SK-N-SH (cell line): Measurements from ENCODE around the gene MYMK.

Experiments used
- CHD2 ChIP-seq: fragments of 150-350 bp; IDR thresholded peaks from 2 replicates; pipeline ENCODE4 v1.6.1; 2018; ENCODE audit warnings: low read length; ENCODE audit not compliant: partially characterized antibody
- EP300 ChIP-seq, 2 experiments: IDR thresholded peaks; 2 replicates each; pipeline versions ENCODE4 v1.4.0 to v1.6.1; 2012; ENCODE audit warnings: borderline replicate concordance in 1 of 2, low read depth in 1 of 2, low read length in 1 of 2
- EZH2phosphoT487 ChIP-seq: fragments of 200-600 bp; sonication (generic); IDR thresholded peaks from 2 replicates; pipeline ENCODE4 v1.6.1; 2017; ENCODE audit warnings: low read depth, mixed run types, mild to moderate bottlenecking, antibody characterized with exemption, moderate library complexity, borderline replicate concordance
- FOXM1 ChIP-seq: IDR thresholded peaks from 2 replicates; pipeline ENCODE4 v1.4.0; 2012; ENCODE audit warnings: low read depth, mild to moderate bottlenecking
- JUND ChIP-seq: IDR thresholded peaks from 2 replicates; pipeline ENCODE4 v1.4.0; 2012
- POLR2AphosphoS5 ChIP-seq: IDR thresholded peaks from 2 replicates; pipeline ENCODE4 v1.6.1; 2012; ENCODE audit warnings: low read depth, low read length
- RCOR1 ChIP-seq: fragments of 150-350 bp; IDR thresholded peaks from 2 replicates; pipeline ENCODE4 v1.6.1; 2017; ENCODE audit warnings: antibody characterized with exemption, low read length
- RFX5 ChIP-seq: IDR thresholded peaks from 2 replicates; pipeline ENCODE4 v1.6.1; 2012; ENCODE audit warnings: mild to moderate bottlenecking, improper control_type of control experiment, low read length
- TEAD4 ChIP-seq: IDR thresholded peaks from 2 replicates; pipeline ENCODE4 v1.4.0; 2012; ENCODE audit warnings: mild to moderate bottlenecking, borderline replicate concordance; ENCODE audit not compliant: insufficient read depth
- YY1 ChIP-seq: IDR thresholded peaks from 2 replicates; pipeline ENCODE4 v1.4.0; 2012; ENCODE audit warnings: low read depth, mild to moderate bottlenecking
- TF ChIP-seq, protein P1 (sequence below): fragments of 150-350 bp; IDR thresholded peaks from 2 replicates; pipeline ENCODE4 v1.6.1; 2017; ENCODE audit warnings: antibody characterized with exemption, low read length, low read depth, borderline replicate concordance
- TF ChIP-seq, protein P2 (sequence below): fragments of 200-600 bp; sonication (generic); IDR thresholded peaks from 2 replicates; pipeline ENCODE4 v1.6.1; 2017; ENCODE audit warnings: antibody characterized with exemption, mild to moderate bottlenecking, moderate library complexity
- TF ChIP-seq, protein P3 (sequence below): IDR thresholded peaks from 2 replicates; pipeline ENCODE4 v1.4.0; 2012; ENCODE audit warnings: low read depth, borderline replicate concordance

DNA sequence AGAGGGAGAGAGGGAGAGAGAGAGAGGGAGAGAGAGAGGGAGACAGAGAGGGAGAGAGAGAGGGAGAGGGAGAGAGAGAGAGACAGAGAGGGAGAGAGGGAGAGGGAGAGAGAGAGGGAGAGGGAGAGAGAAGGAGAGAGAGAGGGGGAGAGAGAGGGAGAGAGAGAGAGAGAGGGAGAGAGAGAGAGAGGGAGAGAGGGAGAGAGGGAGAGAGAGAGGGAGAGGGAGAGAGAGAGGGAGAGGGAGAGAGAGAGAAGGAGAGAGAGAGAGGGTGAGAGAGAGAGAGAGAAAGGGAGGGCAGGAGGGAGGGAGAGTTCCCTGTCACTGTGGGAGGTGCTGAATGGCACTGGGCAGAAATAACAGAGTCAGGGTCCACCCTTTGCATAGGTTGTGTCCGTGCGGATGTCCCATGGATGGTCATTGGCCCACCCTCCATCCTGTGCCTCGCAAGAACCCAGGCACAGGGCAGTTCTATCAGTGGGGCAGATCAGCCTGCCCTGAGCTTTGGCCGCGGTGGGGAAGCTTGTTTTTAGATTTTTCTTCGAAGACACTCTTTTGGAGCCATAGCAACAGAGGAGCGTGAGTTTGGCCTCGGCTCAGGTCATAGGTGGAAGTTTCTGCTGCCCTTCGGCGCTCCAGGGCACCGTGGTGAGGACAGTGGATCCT is 39.8 kb upstream of the MYMK start:
- TF ChIP-seq YY1 (no peak), RCOR1 (no peak), EP300 (IDR thresholded peaks at IDR 0.05; ENCODE audit: borderline replicate concordance in 1 of 2, low read depth in 1 of 2, low read length in 1 of 2) (no peak), POLR2AphosphoS5 (no peak), EZH2phosphoT487 (no peak), TEAD4 (no peak), RFX5 (no peak), JUND (no peak), CHD2 (no peak), FOXM1 (no peak)
- TF ChIP-seq, protein P1, sequence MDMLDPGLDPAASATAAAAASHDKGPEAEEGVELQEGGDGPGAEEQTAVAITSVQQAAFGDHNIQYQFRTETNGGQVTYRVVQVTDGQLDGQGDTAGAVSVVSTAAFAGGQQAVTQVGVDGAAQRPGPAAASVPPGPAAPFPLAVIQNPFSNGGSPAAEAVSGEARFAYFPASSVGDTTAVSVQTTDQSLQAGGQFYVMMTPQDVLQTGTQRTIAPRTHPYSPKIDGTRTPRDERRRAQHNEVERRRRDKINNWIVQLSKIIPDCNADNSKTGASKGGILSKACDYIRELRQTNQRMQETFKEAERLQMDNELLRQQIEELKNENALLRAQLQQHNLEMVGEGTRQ = no peak
- TF ChIP-seq, protein P2, sequence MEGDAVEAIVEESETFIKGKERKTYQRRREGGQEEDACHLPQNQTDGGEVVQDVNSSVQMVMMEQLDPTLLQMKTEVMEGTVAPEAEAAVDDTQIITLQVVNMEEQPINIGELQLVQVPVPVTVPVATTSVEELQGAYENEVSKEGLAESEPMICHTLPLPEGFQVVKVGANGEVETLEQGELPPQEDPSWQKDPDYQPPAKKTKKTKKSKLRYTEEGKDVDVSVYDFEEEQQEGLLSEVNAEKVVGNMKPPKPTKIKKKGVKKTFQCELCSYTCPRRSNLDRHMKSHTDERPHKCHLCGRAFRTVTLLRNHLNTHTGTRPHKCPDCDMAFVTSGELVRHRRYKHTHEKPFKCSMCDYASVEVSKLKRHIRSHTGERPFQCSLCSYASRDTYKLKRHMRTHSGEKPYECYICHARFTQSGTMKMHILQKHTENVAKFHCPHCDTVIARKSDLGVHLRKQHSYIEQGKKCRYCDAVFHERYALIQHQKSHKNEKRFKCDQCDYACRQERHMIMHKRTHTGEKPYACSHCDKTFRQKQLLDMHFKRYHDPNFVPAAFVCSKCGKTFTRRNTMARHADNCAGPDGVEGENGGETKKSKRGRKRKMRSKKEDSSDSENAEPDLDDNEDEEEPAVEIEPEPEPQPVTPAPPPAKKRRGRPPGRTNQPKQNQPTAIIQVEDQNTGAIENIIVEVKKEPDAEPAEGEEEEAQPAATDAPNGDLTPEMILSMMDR = no peak
- TF ChIP-seq, protein P3, sequence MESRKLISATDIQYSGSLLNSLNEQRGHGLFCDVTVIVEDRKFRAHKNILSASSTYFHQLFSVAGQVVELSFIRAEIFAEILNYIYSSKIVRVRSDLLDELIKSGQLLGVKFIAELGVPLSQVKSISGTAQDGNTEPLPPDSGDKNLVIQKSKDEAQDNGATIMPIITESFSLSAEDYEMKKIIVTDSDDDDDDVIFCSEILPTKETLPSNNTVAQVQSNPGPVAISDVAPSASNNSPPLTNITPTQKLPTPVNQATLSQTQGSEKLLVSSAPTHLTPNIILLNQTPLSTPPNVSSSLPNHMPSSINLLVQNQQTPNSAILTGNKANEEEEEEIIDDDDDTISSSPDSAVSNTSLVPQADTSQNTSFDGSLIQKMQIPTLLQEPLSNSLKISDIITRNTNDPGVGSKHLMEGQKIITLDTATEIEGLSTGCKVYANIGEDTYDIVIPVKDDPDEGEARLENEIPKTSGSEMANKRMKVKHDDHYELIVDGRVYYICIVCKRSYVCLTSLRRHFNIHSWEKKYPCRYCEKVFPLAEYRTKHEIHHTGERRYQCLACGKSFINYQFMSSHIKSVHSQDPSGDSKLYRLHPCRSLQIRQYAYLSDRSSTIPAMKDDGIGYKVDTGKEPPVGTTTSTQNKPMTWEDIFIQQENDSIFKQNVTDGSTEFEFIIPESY = no peak
